Gastrocnemius medialis (tissue), 4 donors: Measurements from ENCODE around the gene RMND5A. TPM values are rescaled to one million over a fixed set of nuclear protein-coding genes. Genes with fewer than 3 reads are reported as not detected.

ENCODE experiments used
- ATAC-seq, 2 donors: fragments of 150-250 bp; one replicate each; pipeline ENCODE4 v1.9.1; 2016
- DNase-seq, 2 donors: peaks; one replicate each; pipeline ENCODE4 v3.0.0-alpha.2; 2019
- H3K27ac ChIP-seq, 4 donors: fragments of 200-600 bp; sonication (generic); 1 replicate in 1 of 4; 2 replicates in 3 of 4; pipeline ENCODE4 v1.5.1; 2016 to 2018; ENCODE audit warnings: mild to moderate bottlenecking in 2 of 4, moderate library complexity in 1 of 4
- H3K27me3 ChIP-seq, 3 donors: fragments of 200-600 bp; sonication (generic) in 2 of 3; 1 replicate in 1 of 3; 2 replicates in 2 of 3; pipeline versions ENCODE4 v1.5.1 to v1.6.0; 2016 to 2019; ENCODE audit warnings: mild to moderate bottlenecking in 1 of 3, moderate library complexity in 1 of 3
- H3K36me3 ChIP-seq, 2 donors: fragments of 200-600 bp; sonication (generic) in 1 of 2; one replicate each; pipeline ENCODE4 v1.5.1; 2017 to 2018
- H3K4me1 ChIP-seq, 2 donors: fragments of 200-600 bp; sonication (generic) in 1 of 2; one replicate each; pipeline ENCODE4 v1.5.1; 2016 to 2017; ENCODE audit warnings: mild to moderate bottlenecking in 2 of 2
- H3K4me3 ChIP-seq, 4 donors: fragments of 200-600 bp; sonication (generic) in 3 of 4; 1 replicate in 1 of 4; 2 replicates in 3 of 4; pipeline ENCODE4 v1.5.1; 2016 to 2019; ENCODE audit warnings: mild to moderate bottlenecking in 2 of 4
- H3K9me3 ChIP-seq, 3 donors: fragments of 200-600 bp; sonication (generic) in 2 of 3; 1 replicate in 1 of 3; 2 replicates in 2 of 3; pipeline ENCODE4 v1.5.1; 2016 to 2019
- CTCF ChIP-seq, 5 experiments: fragments of 450-650 bp in 3 of 5; fragments of 200-600 bp in 2 of 5; sonication (generic) in 2 of 5; IDR thresholded peaks in 4 of 5; conservative IDR thresholded peaks in 1 of 5; 1 replicate in 4 of 5; 2 replicates in 1 of 5; pipeline ENCODE4 v1.5.1; 2016 to 2019; ENCODE audit warnings: antibody characterized with exemption in 5 of 5, mild to moderate bottlenecking in 3 of 5, moderate library complexity in 3 of 5
- POLR2A ChIP-seq, 2 donors: fragments of 450-650 bp; IDR thresholded peaks; one replicate each; pipeline ENCODE4 v1.6.1; 2017; ENCODE audit warnings: antibody characterized with exemption in 2 of 2, mild to moderate bottlenecking in 2 of 2, moderate library complexity in 2 of 2
- in situ Hi-C, 4 donors: fragments of 200-750 bp; cut with MboI; loops; one replicate each; pipeline versions ENCODE4 v1.15.0 to v1.8.0; 2017; ENCODE audit warnings: low sequenced_read_pairs in 4 of 4
- intact Hi-C: fragments of 100-400 bp; cut with DNase I; formaldehyde crosslinking; loops from one replicate; pipeline ENCODE4 v1.15.1; 2023; ENCODE audit warnings: low total_unique reads
- total RNA-seq, 4 donors: library from RNA; depleted of rRNA; stranded (reverse); fragments of >200 nt; gene quantifications; one replicate each; pipeline versions ENCODE4 v1.1.0 to v1.2.3, GENCODE V29; 2016

Gene RMND5A
- total RNA-seq, 4 donors from 2014 or later, result 88.9 to 113 (median 102) TPM

GRCh38 chr2:86826951-86827350 is 106.9 kb downstream of the RMND5A start:
- Histone ChIP-seq H3K27ac (no peak overlapping the region), H3K36me3 (no peaks in the 10 kb centered on the region), H3K27me3 (no peaks in the 10 kb centered on the region), H3K4me3 (no peak overlapping the region), H3K4me1 (no peaks in the 10 kb centered on the region), H3K9me3 (no peaks in the 10 kb centered on the region)
- intact Hi-C loops, result no loop called here
- in situ Hi-C loops, result no loop called here
- TF ChIP-seq CTCF (IDR thresholded peaks at IDR 0.05 in 4 of 5, conservative IDR thresholded peaks at IDR 0.05 in 1 of 5) (no peak), POLR2A (IDR thresholded peaks at IDR 0.05) (no peak)
- DNase-seq (no peak), ATAC-seq (no peak)

Other genes starting within 250 kb of the RMND5A start
- gene CHMP3, start 156.8 kb upstream of the RMND5A start, total RNA-seq, result 10 to 100 TPM; 64.0 to 99.1 (median 71.5) TPM
- 10 to 100 TPM; 21.8 to 31.1 (median 23.8) TPM for gene RNF103, start 96.4 kb upstream of the RMND5A start, total RNA-seq
- gene CD8A, start 70.6 kb downstream of the RMND5A start, total RNA-seq, result under 1 TPM in 3 of 4 donors, not detected in 1; 0.16 to 0.32 (median 0.31) TPM
- 1 to 10 TPM in 1 of 4 donors, under 1 TPM in 1, not detected in 2; 0.23 to 2.2 TPM for gene CD8B, start 141.6 kb downstream of the RMND5A start, total RNA-seq
- gene RGPD1, start 221.8 kb downstream of the RMND5A start, total RNA-seq, result under 1 TPM; 0.23 to 0.49 (median 0.41) TPM